NK-92 (cell line): Measurements from ENCODE around the gene FOLR3.
"Not testable (repeated sequence)": the region's sequence is repeated elsewhere in the genome, so short reads cannot be mapped to it uniquely, and the experiment has no call there.

Experiments
- DNase-seq: peaks from one replicate; lab custom pipeline; 2025; ENCODE audit not compliant: unreplicated experiment; lab: John Stamatoyannopoulos, UW

Gene FOLR3

DNA sequence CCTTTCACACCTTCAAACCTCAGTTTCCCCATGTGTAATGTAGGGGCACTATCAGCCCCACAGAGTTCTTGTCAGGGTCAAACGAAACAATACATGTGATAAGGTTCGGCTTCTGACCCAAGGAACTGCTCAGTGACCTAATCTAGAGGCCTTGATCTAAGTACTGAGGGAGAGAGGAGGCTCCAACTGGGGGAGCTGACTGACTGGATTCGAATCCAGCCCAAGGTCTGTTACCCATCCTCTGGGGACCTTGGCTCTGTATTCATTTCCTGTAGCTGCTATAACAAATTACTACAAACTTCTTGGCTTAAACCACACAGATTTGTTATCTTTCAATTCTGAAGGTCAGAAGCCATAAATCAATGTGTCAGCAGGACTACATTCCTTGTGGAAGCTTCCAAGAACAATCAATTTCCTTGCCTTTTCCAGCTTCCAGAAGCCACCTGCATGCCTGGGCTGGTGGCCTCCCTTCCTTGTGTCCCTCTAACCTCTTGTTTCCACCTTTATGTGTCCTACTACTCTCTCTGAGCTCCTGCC, 12.3 kb upstream of the FOLR3 start:
- no peak for DNase-seq

DNA sequence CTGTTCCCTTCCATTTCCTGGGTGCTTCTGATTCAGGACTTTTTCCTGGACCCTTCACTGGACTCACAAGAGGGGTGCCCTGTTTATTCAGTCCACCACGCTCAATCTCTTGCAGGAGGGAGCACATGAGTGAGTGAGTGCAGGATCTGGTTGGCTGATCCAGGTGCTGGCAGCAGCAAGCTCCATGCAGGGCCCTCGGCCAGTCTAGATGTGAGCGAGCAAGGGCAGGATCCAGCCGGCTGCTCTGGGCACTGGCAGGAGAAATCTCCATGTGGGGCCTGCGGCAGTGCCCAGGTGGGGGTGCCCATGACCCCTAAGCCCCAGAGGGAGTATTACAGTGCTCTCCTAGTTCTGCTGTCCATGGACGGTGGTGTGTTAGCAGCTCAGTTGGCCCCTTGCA, 11.5 kb upstream of the FOLR3 start:
- DNase-seq, result no peak

DNA sequence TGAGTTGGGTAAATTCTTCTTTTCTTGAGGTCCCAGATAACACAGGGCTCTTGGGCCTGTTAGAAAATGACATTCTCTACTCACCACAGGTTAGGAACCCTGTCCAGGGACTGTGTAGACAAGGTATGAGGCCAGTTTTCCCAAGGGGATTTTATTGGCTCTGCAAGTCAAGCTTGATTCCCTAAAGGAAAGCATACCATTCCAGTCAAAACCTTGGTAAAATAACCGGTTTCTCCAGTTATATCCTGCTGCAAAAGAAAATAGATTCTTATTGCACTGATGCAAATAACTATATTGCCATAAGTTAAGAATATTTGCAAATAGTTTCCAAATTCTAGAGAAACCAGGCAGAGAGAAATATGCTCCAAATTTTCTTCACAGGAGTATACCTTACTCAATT, 9.6 kb upstream of the FOLR3 start:
- DNase-seq, result no peak

GRCh38 chr11:72127923-72128322, 7.6 kb upstream of the FOLR3 start:
- DNase-seq, result no peak

DNA sequence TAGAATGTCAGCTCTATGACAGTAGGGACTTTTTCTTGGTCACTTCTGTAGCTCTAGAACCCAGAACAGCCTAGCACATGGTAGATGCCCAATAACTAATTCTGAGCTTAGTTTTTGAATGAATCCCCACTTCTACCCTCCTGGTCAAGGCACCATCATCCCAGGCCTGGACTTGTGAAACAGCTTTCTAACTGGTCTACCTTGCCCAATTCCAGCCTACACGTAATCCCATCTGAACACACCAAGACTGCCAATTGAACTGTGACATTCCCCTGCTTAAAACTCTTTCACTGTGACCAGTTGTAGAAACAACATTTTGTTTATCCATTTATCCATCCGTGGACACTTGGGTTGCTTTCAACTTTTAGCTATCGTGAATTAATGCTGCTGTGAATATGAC, 6.1 kb upstream of the FOLR3 start:
- DNase-seq, result no peak

DNA sequence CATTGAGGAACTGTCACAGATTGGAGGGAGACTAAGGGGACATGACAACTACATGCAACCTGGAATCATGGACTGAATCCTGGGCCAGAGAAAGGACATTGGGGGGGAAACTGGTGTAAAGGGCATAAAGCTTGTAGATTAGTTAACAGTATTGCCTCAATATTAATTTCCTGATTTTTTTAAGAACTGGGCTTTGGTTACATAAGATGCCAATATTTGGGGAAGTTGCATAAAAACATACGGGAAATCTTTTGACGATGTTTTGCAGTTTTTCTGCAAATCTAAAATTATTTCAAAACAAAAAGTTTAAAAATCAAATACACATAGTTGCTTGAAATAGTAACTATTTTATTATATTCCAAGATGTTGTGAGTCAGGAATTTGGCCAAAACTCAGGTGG, 2.9 kb upstream of the FOLR3 start:
- no peak for DNase-seq

- DNase-seq, result no peak
Observed at GRCh38 chr11:72135891-72136683, 562 bp downstream of the FOLR3 start.

DNA sequence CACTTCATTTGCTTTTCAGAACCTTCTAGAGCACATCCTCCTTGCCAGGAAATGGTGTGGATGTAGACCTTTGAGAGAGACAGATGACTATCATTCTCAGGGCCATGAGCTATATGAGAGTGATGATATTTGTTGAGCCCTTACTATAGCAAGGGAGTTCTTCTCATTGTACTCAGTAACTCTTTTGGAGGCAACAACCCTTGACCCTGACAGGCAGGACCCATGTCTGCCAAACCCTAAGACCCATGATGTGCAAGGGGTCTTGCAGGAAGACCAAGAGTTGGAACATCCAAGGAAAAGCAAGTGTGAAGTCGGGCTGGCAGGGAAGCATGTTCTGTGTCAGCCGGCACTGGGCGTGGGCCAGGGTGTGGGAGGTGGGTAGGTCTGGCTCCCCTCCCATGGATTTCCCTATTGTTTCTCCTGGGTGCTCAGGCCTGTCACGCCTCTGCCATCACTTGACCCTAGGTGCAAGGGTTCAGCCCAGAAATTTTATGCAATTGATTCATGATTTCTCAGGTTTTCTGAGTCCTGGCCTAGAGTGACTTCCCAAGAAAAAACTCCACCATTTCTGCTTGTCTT, 1.2 kb downstream of the FOLR3 start:
- DNase-seq, result no peak

- no peak for DNase-seq
Observed at GRCh38 chr11:72138821-72139390, 3.4 kb downstream of the FOLR3 start.

- no peak for DNase-seq
Observed at GRCh38 chr11:72139500-72139899, 4.0 kb downstream of the FOLR3 start.

GRCh38 chr11:72140661-72141060, 5.1 kb downstream of the FOLR3 start:
- no peak for DNase-seq

DNA sequence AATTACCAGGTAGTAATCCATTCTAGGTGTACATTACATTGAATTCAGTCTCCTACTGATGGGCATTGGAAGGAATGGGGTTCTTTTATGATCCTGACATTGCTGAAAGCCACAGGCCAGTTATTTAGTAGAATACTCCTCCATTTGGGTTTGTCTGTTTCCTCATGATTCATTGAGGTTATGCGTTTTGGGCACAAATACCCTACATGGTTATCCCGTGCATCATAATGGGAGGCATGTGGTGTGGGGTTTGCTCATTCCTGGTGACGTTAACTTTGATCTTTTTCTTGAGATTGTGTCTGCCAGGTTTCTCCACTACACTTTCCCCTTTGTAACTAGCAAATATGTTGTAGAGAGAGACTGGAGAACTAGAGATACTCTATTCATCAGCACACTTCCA, 5.5 kb downstream of the FOLR3 start:
- no peak for DNase-seq

DNA sequence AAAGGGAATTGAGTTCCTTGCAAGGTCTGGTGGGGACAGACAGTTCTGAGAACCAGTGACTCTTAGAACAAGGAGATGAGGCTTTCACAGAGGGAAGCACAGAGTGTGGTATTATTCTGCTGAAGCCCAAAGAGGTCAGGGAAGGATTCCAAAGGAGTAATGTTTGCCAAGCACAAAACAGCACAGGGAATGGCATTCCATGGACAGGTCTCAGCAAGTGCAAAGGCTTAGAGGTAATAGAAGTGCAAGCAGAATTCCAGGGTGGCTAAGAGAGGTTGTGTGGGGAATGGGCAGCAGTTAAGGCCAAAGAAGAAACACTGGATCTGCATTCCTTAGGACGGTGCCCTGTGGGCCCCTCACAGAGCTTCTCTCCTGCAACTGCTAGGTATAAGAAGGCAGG, 6.6 kb downstream of the FOLR3 start:
- DNase-seq, result not testable (repeated sequence)

GRCh38 chr11:72142543-72142942, 7.0 kb downstream of the FOLR3 start:
- DNase-seq, result not testable (repeated sequence)

DNA sequence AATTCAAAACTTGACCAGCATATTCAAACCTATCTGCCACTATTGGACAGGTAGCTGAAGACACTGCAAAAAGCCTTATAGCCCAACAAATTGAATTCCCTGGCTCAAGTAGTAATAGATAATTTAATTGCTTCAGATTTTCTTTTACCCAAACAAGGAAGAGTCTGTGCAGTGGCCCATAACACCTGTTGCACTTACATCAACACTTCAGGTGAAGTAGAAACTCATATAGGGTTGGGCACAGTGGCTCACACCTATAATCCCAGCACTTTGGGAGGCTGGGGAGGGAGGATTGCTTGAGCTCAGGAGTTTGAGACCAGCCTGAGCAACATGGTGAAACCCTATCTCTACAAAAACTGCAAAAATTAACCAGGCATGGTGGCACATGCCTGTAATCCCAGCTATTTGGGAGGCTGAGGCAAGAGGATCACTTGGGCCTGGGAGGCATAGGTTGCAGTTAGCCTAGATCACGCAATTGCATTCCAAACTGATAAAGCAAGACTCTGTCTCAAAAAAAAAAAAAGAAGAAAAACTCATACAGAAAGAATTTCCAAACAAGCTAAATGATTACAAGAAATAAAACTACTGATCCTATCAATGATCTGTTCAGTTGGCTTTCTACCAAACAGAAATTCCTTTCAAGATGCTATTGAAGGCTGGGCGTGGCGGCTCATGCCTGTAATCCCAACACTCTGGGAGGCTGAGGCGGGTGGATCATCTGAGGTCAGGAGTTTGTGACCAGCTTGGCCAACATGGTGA, 9.5 kb downstream of the FOLR3 start:
- no peak for DNase-seq

DNA sequence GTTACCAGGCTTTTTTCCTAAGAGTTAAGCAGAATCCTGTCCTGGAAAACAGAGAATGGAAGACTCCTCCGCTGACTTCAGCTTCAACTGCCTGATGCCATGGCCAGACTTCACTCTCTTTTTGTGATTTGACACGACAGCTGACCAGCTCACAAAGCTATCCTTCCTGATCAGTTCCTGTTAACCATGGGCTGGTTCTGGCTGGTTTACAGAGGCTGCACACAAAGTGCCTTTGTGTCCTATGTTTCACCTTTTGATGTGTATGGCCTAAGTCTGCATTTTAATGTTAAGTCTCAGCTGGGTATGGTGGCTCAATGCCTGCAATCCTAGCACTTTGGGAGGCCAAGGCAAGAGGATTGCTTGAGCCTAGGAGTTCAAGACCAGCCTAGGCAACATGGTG, 11.1 kb downstream of the FOLR3 start:
- no peak for DNase-seq

DNA sequence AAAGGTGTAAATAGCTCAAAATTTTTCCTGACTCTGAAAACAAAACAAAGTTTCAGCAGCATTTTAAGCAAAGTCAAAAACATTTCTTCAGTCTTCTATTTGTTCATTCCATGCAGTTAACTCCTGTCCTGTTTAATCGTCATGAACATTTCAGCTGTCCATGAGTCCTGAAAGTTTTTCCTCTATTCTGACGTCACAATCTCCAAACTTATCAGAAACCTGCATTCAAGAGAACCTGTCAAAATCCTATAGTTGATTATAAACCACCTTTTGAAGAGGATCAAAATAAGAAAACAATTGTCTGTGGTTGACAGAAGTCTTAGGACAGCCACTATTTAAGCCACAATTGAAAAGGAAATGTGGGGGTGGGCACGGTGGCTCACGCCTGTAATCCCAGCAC, 15.4 kb downstream of the FOLR3 start:
- DNase-seq, result no peak

DNA sequence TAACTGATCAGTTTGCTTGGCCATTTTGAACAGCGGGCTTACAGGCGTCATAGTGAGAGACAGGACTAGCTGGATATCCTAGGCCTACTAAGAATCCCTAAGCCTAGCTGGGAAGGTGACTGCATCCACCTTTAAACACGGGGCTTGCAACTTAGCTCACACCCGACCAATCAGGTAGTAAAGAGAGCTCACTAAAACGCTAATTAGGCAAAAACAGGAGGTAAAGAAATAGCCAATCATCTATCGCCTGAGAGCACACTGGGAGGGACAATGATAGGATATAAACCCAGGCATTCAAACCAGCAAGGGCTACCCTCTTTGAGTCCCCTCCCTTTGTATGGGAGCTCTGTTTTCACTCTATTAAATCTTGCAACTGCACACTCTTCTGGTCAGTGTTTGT, 18.3 kb downstream of the FOLR3 start:
- not testable (repeated sequence) for DNase-seq

- DNase-seq, result no peak
Observed at GRCh38 chr11:72154816-72155215, 19.3 kb downstream of the FOLR3 start.

GRCh38 chr11:72155751-72156150, 20.2 kb downstream of the FOLR3 start:
- no peak for DNase-seq

GRCh38 chr11:72157131-72157530, 21.6 kb downstream of the FOLR3 start:
- no peak for DNase-seq

- no peak for DNase-seq
Observed at GRCh38 chr11:72160319-72160718, 24.8 kb downstream of the FOLR3 start.
